Esophagus (tissue), 2 donors: ENCODE results near the gene DDIT3. TPM values are rescaled to one million over a fixed set of nuclear protein-coding genes. Genes with fewer than 3 reads are reported as not detected.
"Not testable (repeated sequence)": the region's sequence is repeated elsewhere in the genome, so short reads cannot be mapped to it uniquely, and the experiment has no call there.

Experiments used
- H3K27ac ChIP-seq, 2 donors: one replicate each; pipeline ENCODE4 v1.5.1; 2013; ENCODE audit warnings: low read depth in 2 of 2, mild to moderate bottlenecking in 2 of 2, inconsistent platforms in 1 of 2, low read length in 1 of 2, moderate library complexity in 1 of 2
- H3K27me3 ChIP-seq, 2 donors: one replicate each; pipeline ENCODE4 v1.6.1; 2013; ENCODE audit warnings: low read length in 2 of 2, control low read depth in 1 of 2, mild to moderate bottlenecking in 1 of 2; ENCODE audit not compliant: insufficient read depth in 2 of 2, control insufficient read depth in 1 of 2
- H3K36me3 ChIP-seq, 2 donors: one replicate each; pipeline ENCODE4 v1.6.1; 2013; ENCODE audit warnings: low read length in 1 of 2; ENCODE audit not compliant: control insufficient read depth in 2 of 2, insufficient read depth in 2 of 2
- H3K4me1 ChIP-seq, 2 donors: one replicate each; pipeline ENCODE4 v1.6.1; 2013; ENCODE audit warnings: low read length in 1 of 2; ENCODE audit not compliant: control insufficient read depth in 2 of 2, insufficient read depth in 2 of 2
- H3K4me3 ChIP-seq, 2 donors: one replicate each; pipeline ENCODE4 v1.5.1; 2013; ENCODE audit warnings: low read length in 2 of 2, mild to moderate bottlenecking in 2 of 2, low read depth in 1 of 2, moderate library complexity in 1 of 2
- H3K9me3 ChIP-seq, 2 donors: one replicate each; pipeline ENCODE4 v1.6.1; 2013; ENCODE audit warnings: mild to moderate bottlenecking in 2 of 2, low read depth in 1 of 2, low read length in 1 of 2, moderate library complexity in 1 of 2; ENCODE audit not compliant: control insufficient read depth in 2 of 2, insufficient read depth in 1 of 2
- WGBS, 2 donors: extraction: QIAGEN DNeasy Blood & Tissue Kit; methylation state at CpG; one replicate each; pipeline ENCODE4 v1.1.7; 2013; 5-methylcytosine and 5-hydroxymethylcytosine counted together
- polyA plus RNA-seq, 2 donors: library from polyadenylated mRNA; stranded (reverse); fragments of 200-250 nt; gene quantifications; one replicate each; pipeline ENCODE4 v1.2.3, GENCODE V29; 2013
- donor health status: healthy with polysubstance abuse.
- donor health status: Bipolar disorder and iron deficiency.

Gene DDIT3
- polyA plus RNA-seq, 2 donors: 19.8 to 30.7 TPM

- no peak overlapping the region for H3K4me3 ChIP-seq
- no peaks in the 10 kb centered on the region for H3K27me3 ChIP-seq
- H3K9me3 ChIP-seq: no peaks in the 10 kb centered on the region
- peaks cover 2 to 15% of the 10 kb centered on the region in 2 donors for H3K4me1 ChIP-seq
- H3K27ac ChIP-seq: peak overlapping the region; percentile 97 to 99
- 36 to 44% methylated on average over 17 of the region's 17 CpGs for WGBS, 2 donors
- H3K36me3 ChIP-seq: peaks cover 7 to 11% of the 10 kb centered on the region in 2 donors
Observed at GRCh38 chr12:57521525-57522010, 1.3 kb upstream of the DDIT3 start.

GRCh38 chr12:57519796-57520052 is 590 bp downstream of the DDIT3 start:
- Histone ChIP-seq H3K4me3 (peak overlapping the region; percentile 80 to 97), H3K9me3 (no peaks in the 10 kb centered on the region), H3K4me1 (peaks cover 0 to 15% of the 10 kb centered on the region in 2 donors), H3K36me3 (peaks cover 21% of the 10 kb centered on the region in 2 donors), H3K27ac (peak overlapping the region; percentile 97 to 99), H3K27me3 (no peaks in the 10 kb centered on the region)
- 0 to 2% methylated on average over 8 of the region's 8 CpGs for WGBS, 2 donors

- Histone ChIP-seq H3K27me3 (no peaks in the 10 kb centered on the region), H3K4me3 (peak overlapping the region; percentile 80 to 97), H3K4me1 (peaks cover 0 to 14% of the 10 kb centered on the region in 2 donors), H3K36me3 (peaks cover 22 to 23% of the 10 kb centered on the region in 2 donors), H3K9me3 (no peaks in the 10 kb centered on the region), H3K27ac (peak overlapping the region; percentile 97 to 99)
- WGBS, 2 donors: 22 to 27% methylated on average over 7 of the region's 7 CpGs
Observed at GRCh38 chr12:57518920-57519795, 1.2 kb downstream of the DDIT3 start.

- peak overlapping the region in 1 of 2 donors; percentile 97 for H3K4me3 ChIP-seq
- H3K36me3 ChIP-seq: peaks cover 22 to 25% of the 10 kb centered on the region in 2 donors
- H3K4me1 ChIP-seq: peaks cover 0 to 7% of the 10 kb centered on the region in 2 donors
- H3K9me3 ChIP-seq: no peaks in the 10 kb centered on the region
- H3K27ac ChIP-seq: peak overlapping the region; percentile 45 to 57
- 66 to 76% methylated on average over 8 of the region's 8 CpGs for WGBS, 2 donors
- H3K27me3 ChIP-seq: no peaks in the 10 kb centered on the region
Observed at GRCh38 chr12:57518176-57518919, 2.0 kb downstream of the DDIT3 start.

- not testable (repeated sequence) for H3K4me1 ChIP-seq, H3K27me3 ChIP-seq, H3K9me3 ChIP-seq
- Histone ChIP-seq H3K4me3 (peak overlapping the region in 1 of 2 donors; percentile 97), H3K27ac (peak overlapping the region; percentile 45 to 57), H3K36me3 (peaks cover 22 to 28% of the 10 kb centered on the region in 2 donors)
- WGBS, 2 donors: 82 to 84% methylated on average over 10 of the region's 10 CpGs
Observed at GRCh38 chr12:57517718-57518117, 2.6 kb downstream of the DDIT3 start.

GRCh38 chr12:57517187-57517586 is 3.1 kb downstream of the DDIT3 start:
- H3K27me3 ChIP-seq: no peaks in the 10 kb centered on the region
- 28 to 33% methylated on average over 1 of the region's 1 CpG for WGBS, 2 donors

GRCh38 chr12:57516617-57517153 is 3.6 kb downstream of the DDIT3 start:
- H3K36me3 ChIP-seq: peaks cover 28 to 37% of the 10 kb centered on the region in 2 donors
- H3K4me1 ChIP-seq: peaks cover 0 to 3% of the 10 kb centered on the region in 2 donors
- H3K9me3 ChIP-seq: no peaks in the 10 kb centered on the region
- no peaks in the 10 kb centered on the region for H3K27me3 ChIP-seq
- H3K27ac ChIP-seq: peak overlapping the region; percentile 9 to 64
- 86 to 92% methylated on average over 11 of the region's 11 CpGs for WGBS, 2 donors
- no peak overlapping the region for H3K4me3 ChIP-seq

More at GRCh38 chr12:57517187-57517586, 3.1 kb downstream of the DDIT3 start:
- H3K9me3 ChIP-seq: no peaks in the 10 kb centered on the region
- peak overlapping the region; percentile 9 to 64 for H3K27ac ChIP-seq
- peaks cover 0 to 7% of the 10 kb centered on the region in 2 donors for H3K4me1 ChIP-seq
- peaks cover 23 to 32% of the 10 kb centered on the region in 2 donors for H3K36me3 ChIP-seq
- no peak overlapping the region for H3K4me3 ChIP-seq

GRCh38 chr12:57515934-57516541 is 4.3 kb downstream of the DDIT3 start:
- H3K4me1 ChIP-seq: no peaks in the 10 kb centered on the region
- peaks cover 28 to 37% of the 10 kb centered on the region in 2 donors for H3K36me3 ChIP-seq
- no peaks in the 10 kb centered on the region for H3K27me3 ChIP-seq
- 79% methylated on average over 11 of the region's 11 CpGs for WGBS, 2 donors
- H3K9me3 ChIP-seq: no peaks in the 10 kb centered on the region
- peak overlapping the region in 1 of 2 donors; percentile 31 for H3K27ac ChIP-seq
- no peak overlapping the region for H3K4me3 ChIP-seq

GRCh38 chr12:57515408-57515933 is 4.8 kb downstream of the DDIT3 start:
- Histone ChIP-seq H3K9me3 (no peaks in the 10 kb centered on the region), H3K36me3 (peaks cover 28 to 37% of the 10 kb centered on the region in 2 donors), H3K27ac (peak overlapping the region in 1 of 2 donors; percentile 31), H3K4me1 (no peaks in the 10 kb centered on the region), H3K27me3 (no peaks in the 10 kb centered on the region), H3K4me3 (no peak overlapping the region)
- 62 to 67% methylated on average over 3 of the region's 3 CpGs for WGBS, 2 donors
